ENCODE measurements around the gene PRR27.

Gene PRR27

GRCh38 chr4:70153937-70154336 is at the start of gene PRR27:
PRR27 (plus strand) TSS chr4:70154237; CDS start chr4:70154376, 139 bp downstream.
- no peak for DNase-seq

GRCh38 chr4:70110917-70111316 is 43.1 kb upstream of the PRR27 start:
- no peak for DNase-seq

DNA sequence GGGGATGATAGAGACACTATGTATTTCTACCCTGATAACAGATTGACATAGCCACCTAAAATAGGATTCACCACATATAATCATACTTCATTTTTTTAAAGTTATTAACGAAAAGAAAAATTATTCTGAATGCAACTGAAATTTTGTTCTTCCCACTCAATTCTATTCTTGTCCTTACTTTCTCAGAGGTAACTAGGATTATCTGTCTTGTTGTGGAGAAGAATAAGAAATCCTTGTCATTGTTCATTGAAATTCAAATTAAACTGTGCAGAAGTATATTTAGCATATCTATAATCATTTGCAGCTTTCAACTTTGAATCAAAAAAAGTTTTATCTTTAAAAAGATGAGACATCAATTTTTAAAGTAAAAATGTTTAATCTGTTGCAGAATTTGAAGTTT is 40.4 kb upstream of the PRR27 start:
- DNase-seq = no peak

GRCh38 chr4:70114096-70114495 is 39.9 kb upstream of the PRR27 start:
- DNase-seq = no peak

GRCh38 chr4:70120323-70120722 is 33.7 kb upstream of the PRR27 start:
- no peak for DNase-seq

DNA sequence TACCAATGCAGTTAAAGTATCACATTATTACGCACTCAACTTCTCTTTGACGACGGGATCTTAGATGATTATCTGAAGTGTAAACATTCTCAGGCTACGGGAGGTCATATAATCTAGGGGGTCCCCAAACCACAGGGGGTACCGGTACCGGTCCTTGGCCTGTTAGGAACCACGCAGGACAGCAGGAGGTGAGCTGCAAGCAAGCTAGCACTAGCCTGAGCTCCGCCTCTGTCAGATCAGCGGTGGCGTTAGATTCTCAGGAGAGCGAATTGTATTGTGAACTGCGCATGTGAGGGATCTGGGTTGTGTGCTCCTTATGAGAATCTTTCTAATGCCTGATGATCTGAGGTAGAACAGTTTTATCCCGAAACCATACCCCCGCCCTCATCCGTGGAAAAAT is 20.6 kb upstream of the PRR27 start:
- DNase-seq = no peak

DNA sequence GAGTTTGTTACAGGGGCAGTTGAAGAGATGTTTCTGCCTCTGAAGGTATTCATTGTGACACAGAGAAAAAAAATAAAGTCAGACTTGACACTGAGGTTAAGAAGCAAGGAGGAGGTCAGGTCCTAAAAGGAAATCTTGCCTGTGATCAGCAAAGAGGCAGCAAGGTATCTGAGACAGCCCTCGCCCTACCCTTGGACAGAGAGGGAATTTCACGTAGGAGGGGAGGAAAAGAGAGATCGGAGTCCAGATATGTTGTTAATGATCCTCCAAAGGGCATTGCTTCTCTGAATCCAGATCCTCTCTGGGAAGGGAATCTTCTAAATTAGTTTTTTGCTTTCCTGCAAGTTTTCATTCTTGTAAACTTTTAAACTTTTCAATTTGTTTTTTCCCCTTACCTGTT is 15.3 kb upstream of the PRR27 start:
- no peak for DNase-seq

DNA sequence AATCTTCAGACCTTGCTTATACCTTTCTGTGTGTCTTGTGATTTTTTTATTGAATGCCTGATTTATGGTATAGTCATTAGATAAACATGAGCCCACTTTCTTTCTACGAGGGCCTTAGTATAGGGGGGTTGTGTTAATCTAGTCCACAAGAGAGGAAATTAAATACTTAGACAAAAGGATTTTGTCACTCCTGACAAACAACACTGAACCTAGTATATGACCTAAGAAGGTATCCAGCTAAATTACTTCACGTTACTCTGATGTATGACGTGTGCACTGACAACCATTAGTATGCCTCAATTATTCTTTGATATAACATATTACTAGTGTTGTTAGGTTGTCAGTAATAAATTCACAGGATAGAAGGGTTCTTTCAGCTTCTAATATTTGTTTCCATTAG is 2.8 kb upstream of the PRR27 start:
- no peak for DNase-seq

DNA sequence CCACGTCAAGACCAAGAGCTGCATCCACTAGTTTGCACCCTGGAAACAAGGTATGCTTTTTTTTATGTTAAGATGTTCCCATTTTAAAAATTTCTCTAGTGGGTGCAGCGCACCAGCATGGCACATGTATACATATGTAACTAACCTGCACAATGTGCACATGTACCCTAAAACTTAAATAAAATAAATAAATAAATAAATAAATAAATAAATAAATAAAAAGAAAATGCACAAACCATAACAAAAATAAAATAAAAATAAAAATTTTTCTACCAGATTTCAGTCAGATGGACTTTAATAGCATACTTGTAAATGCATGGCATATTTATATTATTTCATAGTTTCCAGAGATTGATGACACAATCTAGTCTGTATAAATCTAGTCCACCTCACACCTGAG is 1.9 kb upstream of the PRR27 start:
- no peak for DNase-seq

DNA sequence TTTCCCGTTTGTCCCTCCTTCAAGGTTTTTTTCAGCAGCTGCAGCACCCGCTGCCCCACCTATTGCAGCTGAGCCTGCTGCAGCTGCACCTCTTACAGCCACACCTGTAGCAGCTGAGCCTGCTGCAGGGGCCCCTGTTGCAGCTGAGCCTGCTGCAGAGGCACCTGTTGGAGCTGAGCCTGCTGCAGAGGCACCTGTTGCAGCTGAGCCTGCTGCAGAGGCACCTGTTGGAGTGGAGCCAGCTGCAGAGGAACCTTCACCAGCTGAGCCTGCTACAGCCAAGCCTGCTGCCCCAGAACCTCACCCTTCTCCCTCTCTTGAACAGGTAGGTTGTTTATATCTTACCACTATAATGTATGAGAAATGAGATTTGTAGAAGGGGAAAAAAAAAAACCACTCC is 4.5 kb downstream of the PRR27 start:
- DNase-seq = no peak

DNA sequence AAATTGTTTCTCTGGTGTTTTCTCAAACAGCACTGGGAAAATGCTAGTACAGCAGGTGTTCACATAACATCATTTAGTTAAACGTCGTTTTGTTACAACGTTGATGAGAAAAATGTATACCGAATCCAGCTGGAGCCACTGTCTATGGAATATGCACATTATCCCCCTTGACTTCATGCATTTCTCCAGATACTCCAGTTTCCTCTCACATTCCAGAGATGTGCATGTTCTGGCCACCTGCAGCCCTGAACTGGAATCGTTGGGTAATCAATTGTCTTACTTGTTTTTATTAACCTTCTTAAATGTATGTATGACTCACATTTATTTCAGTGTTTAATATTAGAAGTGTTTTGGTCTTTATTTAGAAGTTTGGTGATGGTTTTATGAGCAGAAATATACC is 23.1 kb downstream of the PRR27 start:
- DNase-seq = no peak

GRCh38 chr4:70178075-70178660 is 24.1 kb downstream of the PRR27 start:
- DNase-seq = no peak

DNA sequence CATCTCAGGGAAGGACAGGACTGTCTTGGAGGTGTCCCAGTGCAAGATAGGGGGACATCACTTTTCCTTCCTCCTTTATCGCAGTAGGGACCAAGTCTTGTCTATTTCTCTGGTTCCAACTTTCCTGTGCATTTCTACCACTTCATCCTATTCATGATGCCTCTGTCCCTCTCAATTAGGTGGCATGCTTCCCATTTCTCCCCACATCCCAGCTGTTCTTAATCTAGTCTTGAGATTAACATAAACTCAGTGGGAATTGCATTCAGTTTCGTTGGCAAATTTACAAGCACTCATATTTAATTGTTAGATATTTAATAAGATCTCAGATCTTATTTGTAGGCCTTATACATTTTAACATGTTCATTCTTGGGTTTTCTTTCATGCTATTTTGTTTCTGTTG is 25.8 kb downstream of the PRR27 start:
- no peak for DNase-seq

DNA sequence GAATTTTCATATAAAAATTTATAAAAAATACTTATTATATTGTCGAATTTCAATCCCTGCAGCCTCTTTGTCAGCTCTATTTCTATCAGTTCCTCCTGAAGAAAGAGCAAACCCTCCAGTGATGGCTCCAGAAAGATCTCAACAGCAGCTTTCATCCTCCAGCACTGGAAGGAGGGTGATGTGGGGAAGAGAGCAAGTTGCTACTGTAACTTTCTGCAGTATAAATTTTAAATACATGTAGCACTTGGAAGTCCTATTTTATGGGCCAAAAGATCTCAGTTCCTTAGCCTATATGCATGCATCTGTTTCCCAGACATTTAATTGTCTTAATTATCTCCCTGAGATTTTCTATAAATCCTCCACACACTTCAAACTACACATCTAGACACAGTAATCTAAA is 27.8 kb downstream of the PRR27 start:
- DNase-seq = no peak

DNA sequence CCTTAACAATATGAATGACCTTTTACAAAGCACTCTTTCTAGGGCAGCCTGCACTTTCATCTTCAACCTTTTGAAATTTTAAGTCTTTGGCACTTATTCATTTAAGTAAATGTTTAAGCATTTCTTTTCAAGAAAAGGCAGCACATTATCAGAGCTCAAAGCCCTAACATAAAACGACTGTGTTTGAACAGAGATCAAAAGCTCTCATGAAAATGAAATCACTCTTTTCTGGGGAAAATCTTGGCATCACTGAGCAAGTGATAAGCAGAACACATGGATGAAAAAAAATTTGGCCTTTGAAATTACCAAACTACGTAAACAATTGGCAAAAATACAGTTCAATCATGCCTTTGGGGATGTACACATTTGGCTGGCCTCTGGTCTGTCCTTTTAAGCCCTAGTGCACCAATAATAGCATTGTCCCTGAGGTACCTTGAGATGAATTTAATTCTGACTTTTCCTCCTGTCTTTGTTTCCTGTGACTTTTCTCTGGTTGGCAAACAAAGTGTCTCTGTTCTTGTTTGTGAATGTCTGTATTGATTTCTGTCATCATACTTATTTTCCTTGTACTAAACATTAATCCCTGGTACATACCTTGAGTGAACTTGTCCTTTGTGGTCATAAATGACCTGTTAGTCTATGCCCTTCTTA is 28.6 kb downstream of the PRR27 start:
- no peak for DNase-seq

DNA sequence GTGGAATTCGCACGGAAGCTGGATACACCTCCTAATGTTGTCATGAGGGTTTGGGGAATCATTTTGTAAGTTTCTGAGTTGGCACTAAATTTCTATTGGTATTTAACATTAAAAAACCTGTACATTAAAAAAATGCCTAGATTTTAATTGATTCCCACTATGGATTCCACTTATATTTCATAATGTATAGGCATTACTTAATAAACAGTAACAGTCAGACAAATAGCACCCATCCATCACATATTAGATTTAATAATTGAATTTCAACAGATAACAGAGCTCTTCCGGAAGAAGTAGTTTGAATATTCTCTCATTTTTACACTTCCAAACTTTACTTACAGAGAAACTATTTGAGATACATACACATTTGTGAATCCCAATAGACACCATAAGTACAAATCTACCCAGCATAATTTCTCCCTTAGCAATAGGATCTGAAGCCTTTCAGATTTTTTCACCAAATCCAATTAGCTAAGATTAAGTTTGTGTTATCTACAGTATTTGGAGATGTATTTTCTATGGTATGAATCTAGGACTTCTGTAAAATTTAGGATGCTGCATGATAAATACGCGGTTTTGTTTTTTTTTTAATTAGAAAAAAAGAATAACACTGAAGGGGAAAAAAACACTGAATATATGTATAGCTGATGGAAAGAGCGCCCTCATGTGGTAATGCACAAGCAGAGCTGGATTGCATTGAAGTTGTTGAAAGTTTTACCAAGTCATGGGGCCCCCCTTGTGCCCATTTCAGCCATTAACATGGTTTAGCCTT is 29.3 kb downstream of the PRR27 start:
- no peak for DNase-seq

DNA sequence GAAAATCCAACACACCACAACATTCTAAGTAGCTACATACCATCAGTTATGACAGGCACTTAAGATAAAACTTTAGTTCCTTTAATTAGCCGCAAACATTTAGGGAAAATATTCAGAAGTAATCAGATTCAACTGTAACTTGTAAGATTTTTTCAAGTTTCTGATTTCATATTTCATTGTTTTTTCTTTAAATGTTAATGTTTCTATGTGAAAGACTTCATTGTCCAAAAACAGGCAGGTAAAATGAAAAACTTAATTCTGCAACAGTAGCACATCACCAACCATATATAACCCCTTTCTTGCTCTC is 29.9 kb downstream of the PRR27 start:
- DNase-seq = no peak

DNA sequence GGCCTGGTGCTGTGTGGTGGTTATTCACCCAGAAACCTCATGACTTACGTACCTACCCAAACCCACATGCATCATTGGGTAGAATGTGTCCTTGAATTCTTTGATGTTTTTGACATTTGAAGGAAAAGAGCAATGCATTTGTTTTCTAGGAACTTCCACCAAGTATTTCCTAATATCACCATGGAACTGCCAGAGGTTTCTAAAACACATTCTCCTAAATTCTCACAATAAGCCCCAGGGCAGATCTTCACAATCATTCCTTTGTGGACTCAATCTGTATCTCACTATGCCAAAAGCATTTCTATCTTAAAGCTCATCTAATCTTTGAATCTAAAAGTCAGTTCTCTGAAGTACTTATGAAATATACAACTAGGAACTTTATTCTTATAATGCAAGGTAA is 33.2 kb downstream of the PRR27 start:
- DNase-seq = no peak

DNA sequence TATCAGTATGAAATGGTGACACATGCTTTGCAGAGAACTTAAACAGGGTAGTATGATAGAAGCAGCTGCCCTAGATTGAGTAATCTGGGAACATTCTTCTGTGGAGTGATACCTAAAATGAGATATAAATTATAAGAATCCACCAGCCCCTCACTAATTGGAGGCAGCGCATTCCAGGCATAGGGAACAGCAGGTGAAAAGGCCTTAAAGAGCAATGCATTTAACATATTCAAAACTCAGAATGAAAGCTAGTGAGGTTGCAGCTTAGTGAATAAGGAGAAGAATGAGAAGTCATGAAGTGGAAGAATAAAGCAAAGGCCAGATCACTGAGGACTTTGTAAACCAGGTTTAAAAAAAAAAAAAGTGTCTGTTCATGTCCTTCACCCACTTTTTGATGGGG is 36.5 kb downstream of the PRR27 start:
- DNase-seq = no peak

- no peak for DNase-seq
These were observed 37.6 kb downstream of the PRR27 start for GRCh38 chr4:70191647-70192046.

DNA sequence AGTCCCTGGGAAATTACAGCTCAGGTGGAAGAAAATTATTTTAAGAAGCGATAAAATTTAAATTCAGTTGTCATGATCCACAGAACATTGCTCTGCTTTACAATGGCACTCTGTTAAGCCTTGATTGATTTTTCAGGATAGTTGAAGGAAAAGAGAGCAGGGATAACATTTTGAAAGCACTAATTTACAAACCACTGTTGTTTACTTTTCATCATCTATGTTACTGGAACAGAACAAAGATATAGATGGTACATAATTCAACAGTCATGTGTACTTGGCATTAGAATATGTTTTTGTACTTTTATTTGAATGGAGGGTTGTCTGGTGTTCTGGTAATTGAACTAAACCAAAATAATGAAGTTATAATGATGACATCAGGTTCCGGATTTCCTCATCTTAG is 38.9 kb downstream of the PRR27 start:
- no peak for DNase-seq

GRCh38 chr4:70195425-70195824 is 41.4 kb downstream of the PRR27 start, which contains the start of gene ODAM:
ODAM (plus strand) TSS chr4:70195725; CDS start chr4:70196544, 819 bp downstream.
- DNase-seq = no peak

GRCh38 chr4:70196857-70197256 is 42.8 kb downstream of the PRR27 start:
- DNase-seq = no peak

DNA sequence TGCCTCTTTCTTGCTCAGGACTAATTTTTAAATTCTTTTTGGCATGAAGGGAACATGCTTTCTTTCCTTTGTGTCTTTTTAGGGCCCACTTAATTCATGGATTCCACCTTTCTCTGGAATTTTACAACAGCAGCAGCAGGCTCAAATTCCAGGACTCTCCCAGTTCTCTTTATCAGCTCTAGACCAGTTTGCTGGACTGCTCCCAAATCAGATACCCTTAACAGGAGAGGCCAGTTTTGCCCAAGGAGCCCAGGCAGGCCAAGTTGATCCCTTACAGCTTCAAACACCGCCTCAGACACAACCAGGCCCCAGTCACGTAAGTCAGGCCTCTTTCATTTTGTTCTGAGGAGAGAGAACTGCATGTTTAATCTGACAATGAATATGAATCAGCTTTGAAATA is 43.8 kb downstream of the PRR27 start:
- DNase-seq = no peak

DNA sequence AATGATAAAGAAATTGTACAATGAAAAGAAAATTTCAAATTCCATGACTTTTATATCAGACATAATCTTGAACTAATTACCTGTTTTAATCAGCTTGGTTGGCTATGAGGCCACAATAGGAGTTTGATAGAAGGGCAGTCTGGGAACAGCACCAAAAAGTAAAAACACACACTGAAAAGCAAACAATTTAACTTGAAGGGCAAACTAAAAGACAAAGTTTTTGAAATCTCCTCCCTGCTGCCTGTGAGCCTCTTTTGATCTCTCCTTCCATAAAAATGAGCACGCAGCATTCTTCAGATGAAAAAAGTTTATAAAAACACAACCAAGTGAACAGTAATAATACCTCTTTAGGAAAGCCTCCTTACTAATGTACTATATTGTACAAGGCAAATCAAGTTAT is 49.6 kb downstream of the PRR27 start:
- DNase-seq = no peak
